CD4-positive, alpha-beta T cell treated with Interferon gamma for 1 hour (primary cell): Measurements from ENCODE around the gene SSTR5.

Experiments used
- DNase-seq: peaks from one replicate; pipeline ENCODE4 v3.0.0-alpha.2; 2020

SSTR5 gene

DNA sequence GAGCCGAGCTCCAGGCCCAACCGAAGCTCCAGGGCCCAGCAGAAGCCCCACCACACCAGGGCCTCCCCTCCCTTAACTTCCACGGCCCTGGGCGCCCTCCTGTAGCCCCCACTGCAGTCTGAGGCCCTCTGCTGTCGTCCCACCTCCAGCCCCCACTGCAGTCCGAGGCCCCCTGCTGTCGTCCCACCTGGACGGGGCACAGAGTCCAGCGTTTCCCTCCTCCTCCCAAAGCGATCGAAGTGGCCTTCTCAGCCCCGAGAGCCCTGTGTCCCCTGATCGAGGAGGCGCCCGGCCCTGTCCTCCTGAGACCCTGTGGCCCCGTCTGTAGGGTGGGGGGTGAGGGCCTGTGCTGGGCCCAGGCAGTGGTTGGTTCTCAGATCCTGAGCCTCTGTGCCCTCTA, 54.6 kb downstream of the SSTR5 start:
- no peak for DNase-seq

DNA sequence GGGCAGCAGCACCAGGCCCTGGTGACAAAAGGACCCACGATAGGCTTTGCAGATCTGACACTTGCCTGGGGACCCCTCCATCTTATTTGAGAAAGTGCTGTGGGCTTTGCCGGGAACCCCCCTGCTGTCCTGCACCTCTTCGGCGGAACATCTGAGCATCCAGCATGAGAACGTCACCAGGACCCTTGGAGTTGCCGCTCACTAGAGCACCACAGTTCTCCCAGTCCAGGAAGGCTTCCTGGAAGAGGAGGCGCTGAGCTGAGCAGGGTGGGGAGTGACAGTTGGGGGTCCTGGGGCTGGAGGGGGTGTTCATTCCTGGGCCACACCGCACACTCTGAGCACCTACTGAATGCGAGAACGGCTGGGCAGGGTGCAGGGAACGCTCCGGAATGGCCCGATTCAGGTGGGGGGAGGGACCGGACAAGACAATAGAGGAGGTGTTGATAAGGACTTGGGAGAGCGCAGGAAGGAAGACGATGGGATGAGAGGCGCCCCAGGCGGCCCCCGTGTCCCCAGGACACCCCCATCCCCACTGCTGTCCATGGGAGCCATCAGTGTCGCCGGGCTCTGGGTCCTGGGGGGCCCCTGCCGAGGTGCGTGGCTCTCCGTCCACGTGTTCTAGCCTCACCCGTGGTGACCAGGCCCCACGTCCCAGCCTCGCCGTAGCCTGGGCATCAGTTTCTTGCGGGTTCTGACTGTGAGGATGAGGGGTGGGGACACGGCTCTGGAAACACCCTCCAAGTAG, 55.6 kb downstream of the SSTR5 start:
- DNase-seq: no peak

DNA sequence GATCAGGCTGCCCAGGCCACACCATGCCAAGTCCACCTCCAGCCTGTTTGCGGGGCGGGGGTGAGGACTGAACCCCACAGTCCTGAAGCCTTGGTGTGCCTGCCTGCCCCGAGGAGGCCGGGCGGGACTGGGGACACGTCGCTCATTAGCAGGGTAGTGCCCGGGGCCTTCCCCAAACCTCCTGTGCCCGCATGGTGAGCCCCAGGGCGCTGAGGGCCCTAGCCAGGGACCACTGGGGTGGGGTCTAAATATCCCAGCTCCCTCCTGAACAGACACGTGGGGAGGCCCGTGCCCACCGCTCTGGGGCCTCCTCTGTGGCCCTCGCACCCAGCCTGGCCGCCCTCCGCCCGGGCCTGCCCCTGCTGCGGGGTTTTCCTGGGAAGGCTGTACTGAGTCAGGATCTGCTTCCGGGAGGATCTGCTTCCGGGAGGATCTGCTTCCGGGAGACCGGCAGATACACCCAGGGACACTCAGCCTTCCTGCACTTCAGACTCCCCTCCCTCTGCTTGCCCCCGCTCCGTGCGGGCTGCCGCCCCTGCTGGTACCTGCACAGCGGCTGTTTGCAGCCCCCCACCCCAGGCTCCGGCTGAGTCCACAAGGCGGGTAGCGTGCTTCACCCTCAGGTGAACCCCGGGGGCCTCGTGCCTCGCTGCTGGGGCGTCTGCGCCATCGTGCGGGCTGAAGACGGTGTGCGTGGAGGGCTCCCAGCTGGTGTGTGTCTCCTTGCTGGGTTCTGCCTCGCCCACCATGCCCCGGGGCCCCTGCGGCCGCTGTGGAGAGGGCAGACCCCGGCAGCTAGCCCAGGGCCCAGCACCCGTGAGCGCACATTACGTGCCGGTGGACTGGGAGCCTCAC, 56.8 kb downstream of the SSTR5 start:
- no peak for DNase-seq

DNA sequence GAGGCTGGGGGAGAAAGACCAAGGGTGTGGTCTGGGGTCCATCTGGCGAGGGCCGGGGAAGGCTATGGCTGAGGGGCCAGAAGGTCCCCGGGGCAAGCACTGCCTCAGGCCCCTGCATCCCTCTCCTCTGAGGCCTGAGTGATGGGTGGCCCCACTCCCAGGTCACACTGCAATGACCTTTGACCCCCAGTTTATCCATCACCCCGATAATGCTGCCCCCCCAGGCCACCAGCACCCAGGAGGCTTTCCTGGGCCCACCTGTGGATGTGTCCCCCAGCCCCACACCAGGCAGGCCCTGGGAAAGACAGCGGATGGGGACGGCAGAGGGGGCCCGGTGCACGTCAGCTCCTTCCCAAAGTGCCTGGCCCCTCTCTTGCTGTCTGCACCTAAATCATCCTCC, 57.8 kb downstream of the SSTR5 start:
- no peak for DNase-seq
